Measurements from ENCODE around the gene SMAD7.

GRCh38 chr18:48949606-48950535 is 894 bp downstream of the SMAD7 start:
- TF ChIP-seq CTCF (conservative IDR thresholded peaks at IDR 0.05; ENCODE audit: low read depth in 2 of 2) (no peak; a peak in 2 of 4 replicates), EZH2 (IDR thresholded peaks at IDR 0.05; ENCODE audit: low read depth, unreplicated experiment) (no peak), EZH2phosphoT487 (IDR thresholded peaks at IDR 0.05; ENCODE audit: unreplicated experiment) (no peak), REST (IDR thresholded peaks at IDR 0.05; ENCODE audit: unreplicated experiment) (no peak), POLR2AphosphoS5 (IDR thresholded peaks at IDR 0.05; ENCODE audit: low read depth) (no peak), CREB1 (CRISPR knock-in tag; IDR thresholded peaks at IDR 0.05; ENCODE audit: low read depth) (no peak), ETS1 (IDR thresholded peaks at IDR 0.05) (no peak), STAT1 (IDR thresholded peaks at IDR 0.05; ENCODE audit: unreplicated experiment) (no peak), JUNB (IDR thresholded peaks at IDR 0.05; ENCODE audit: unreplicated experiment) (no peak), ZNF114 (CRISPR knock-in tag; IDR thresholded peaks at IDR 0.05) (no peak), NANOG (IDR thresholded peaks at IDR 0.05; ENCODE audit: borderline replicate concordance) (no peak), ZNF331 (CRISPR knock-in tag; IDR thresholded peaks at IDR 0.05; ENCODE audit: low read depth) (no peak)
